Activated CD4-positive, alpha-beta memory T cell treated with anti-CD3 and anti-CD28 coated beads, Interleukin-2, amount 10 ng/mL, durations not matched to agents 7 days and 5 days (primary cell): ENCODE results near the gene DMKN. TPM values are rescaled to one million over a fixed set of nuclear protein-coding genes. Genes with fewer than 3 reads are reported as not detected.

ENCODE experiments used
- CTCF ChIA-PET: fragments of 350-600 bp; sonication (Branson Sonifier 250); formaldehyde crosslinking; loops from one replicate; lab custom pipeline; 2021; ENCODE audit warnings: antibody characterized with exemption, inconsistent platforms; lab: Charles Lee
- POLR2A ChIA-PET: fragments of 350-600 bp; sonication (Branson Sonifier 250); formaldehyde crosslinking; loops from one replicate; lab custom pipeline; 2021; ENCODE audit warnings: antibody characterized with exemption; lab: Charles Lee
- DNase-seq: peaks from one replicate; pipeline ENCODE4 v3.0.0-alpha.2; 2020
- H3K27ac Mint-ChIP-seq: one replicate; pipeline ENCODE4 v1.8.0; 2021; ENCODE audit warnings: mild to moderate bottlenecking, mixed read lengths
- H3K27me3 Mint-ChIP-seq: one replicate; pipeline ENCODE4 v1.8.0; 2021; ENCODE audit warnings: mixed read lengths
- H3K36me3 Mint-ChIP-seq: one replicate; pipeline ENCODE4 v1.8.0; 2021; ENCODE audit warnings: low read depth, mixed read lengths
- H3K4me1 Mint-ChIP-seq: one replicate; pipeline ENCODE4 v1.8.0; 2021; ENCODE audit warnings: mixed read lengths
- H3K4me3 Mint-ChIP-seq: one replicate; pipeline ENCODE4 v1.8.0; 2021; ENCODE audit warnings: mild to moderate bottlenecking, mixed read lengths
- H3K9me3 Mint-ChIP-seq: one replicate; pipeline ENCODE4 v1.8.0; 2021; ENCODE audit warnings: mixed read lengths
- total RNA-seq, 2 experiments: library from RNA; stranded (reverse); gene quantifications; one replicate each; pipeline ENCODE4 v1.2.3, GENCODE V29; 2021

DMKN gene
- total RNA-seq, 2 experiments from 2014 or later = not detected

- no peaks in the 10 kb centered on the region for H3K36me3 Mint-ChIP-seq
- POLR2A ChIA-PET = interaction anchor here (0.8 kb wide), 1 partner anchor 11 kb away, joined by 3 read pairs; no protein-coding TSS in a partner anchor
- peaks cover 8% of the 10 kb centered on the region for H3K4me1 Mint-ChIP-seq
- no peaks in the 10 kb centered on the region for H3K9me3 Mint-ChIP-seq
- H3K4me3 Mint-ChIP-seq = no peak overlapping the region
- H3K27me3 Mint-ChIP-seq = peaks cover 36% of the 10 kb centered on the region
- CTCF ChIA-PET = interaction anchor here (3.2 kb wide), 1 partner anchor 8 kb away, joined by 18 read pairs; no protein-coding TSS in a partner anchor
- no peak for DNase-seq
- H3K27ac Mint-ChIP-seq = no peak overlapping the region
Measured at GRCh38 chr19:35556025-35556590, 42.7 kb upstream of the DMKN start.

DNA sequence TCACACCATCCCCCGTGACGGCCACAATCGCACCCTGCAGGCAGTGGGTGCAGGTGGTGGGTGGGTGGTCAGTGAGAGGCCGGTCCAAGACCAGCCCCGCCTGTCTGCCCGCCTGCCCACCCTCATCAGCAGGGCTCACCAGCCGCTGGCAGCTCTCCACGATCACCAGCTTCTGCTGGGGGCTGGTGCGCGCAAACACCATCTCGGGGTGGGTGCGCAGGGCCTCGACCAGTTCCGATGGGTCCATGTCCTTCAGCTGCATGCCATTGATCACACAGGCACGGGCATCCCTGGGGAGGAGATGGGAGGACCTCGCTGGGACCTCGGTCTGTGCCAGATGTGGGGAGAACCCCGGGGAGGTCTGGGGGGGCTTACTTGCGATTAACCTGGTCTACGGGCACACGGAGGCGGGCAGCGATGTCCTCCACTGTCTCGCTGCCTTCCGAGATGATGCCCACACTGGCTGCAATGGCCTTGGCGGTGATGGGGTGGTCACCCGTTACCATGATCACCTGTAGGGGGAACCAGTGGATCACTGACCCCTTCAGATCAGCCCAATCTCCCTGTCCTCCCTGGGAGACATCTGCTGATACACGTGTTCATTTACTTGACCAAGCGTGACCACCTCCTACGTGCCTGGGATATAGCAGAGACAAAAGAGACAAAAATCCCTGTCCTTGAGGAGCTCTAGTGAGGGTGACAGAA, 42.0 kb upstream of the DMKN start:
- no peak for DNase-seq
- H3K27ac Mint-ChIP-seq = no peak overlapping the region
- peaks cover 8% of the 10 kb centered on the region for H3K4me1 Mint-ChIP-seq
- CTCF ChIA-PET = interaction anchor here (3.2 kb wide), 1 partner anchor 8 kb away, joined by 18 read pairs; no protein-coding TSS in a partner anchor
- no peak overlapping the region for H3K4me3 Mint-ChIP-seq
- peaks cover 31% of the 10 kb centered on the region for H3K27me3 Mint-ChIP-seq
- no peaks in the 10 kb centered on the region for H3K9me3 Mint-ChIP-seq
- POLR2A ChIA-PET = interaction anchor here (0.8 kb wide), 1 partner anchor 11 kb away, joined by 3 read pairs; no protein-coding TSS in a partner anchor
- no peaks in the 10 kb centered on the region for H3K36me3 Mint-ChIP-seq

- Mint-ChIP-seq H3K4me1 (peaks cover 11% of the 10 kb centered on the region), H3K36me3 (peaks cover 2% of the 10 kb centered on the region), H3K9me3 (no peaks in the 10 kb centered on the region), H3K27me3 (peaks cover 21% of the 10 kb centered on the region), H3K27ac (no peak overlapping the region), H3K4me3 (no peak overlapping the region)
- CTCF ChIA-PET = no interaction called here
- POLR2A ChIA-PET = no interaction called here
- no peak for DNase-seq
Measured at GRCh38 chr19:35554076-35554475, 40.6 kb upstream of the DMKN start.

GRCh38 chr19:35553385-35554000, 40.0 kb upstream of the DMKN start:
- ChIA-PET POLR2A (no interaction called here), CTCF (no interaction called here)
- no peak overlapping the region for H3K4me3 Mint-ChIP-seq
- H3K27me3 Mint-ChIP-seq = peaks cover 16% of the 10 kb centered on the region
- no peak for DNase-seq
- peaks cover 10% of the 10 kb centered on the region for H3K4me1 Mint-ChIP-seq
- no peak overlapping the region for H3K27ac Mint-ChIP-seq
- H3K36me3 Mint-ChIP-seq = peaks cover 3% of the 10 kb centered on the region
- no peaks in the 10 kb centered on the region for H3K9me3 Mint-ChIP-seq

DNA sequence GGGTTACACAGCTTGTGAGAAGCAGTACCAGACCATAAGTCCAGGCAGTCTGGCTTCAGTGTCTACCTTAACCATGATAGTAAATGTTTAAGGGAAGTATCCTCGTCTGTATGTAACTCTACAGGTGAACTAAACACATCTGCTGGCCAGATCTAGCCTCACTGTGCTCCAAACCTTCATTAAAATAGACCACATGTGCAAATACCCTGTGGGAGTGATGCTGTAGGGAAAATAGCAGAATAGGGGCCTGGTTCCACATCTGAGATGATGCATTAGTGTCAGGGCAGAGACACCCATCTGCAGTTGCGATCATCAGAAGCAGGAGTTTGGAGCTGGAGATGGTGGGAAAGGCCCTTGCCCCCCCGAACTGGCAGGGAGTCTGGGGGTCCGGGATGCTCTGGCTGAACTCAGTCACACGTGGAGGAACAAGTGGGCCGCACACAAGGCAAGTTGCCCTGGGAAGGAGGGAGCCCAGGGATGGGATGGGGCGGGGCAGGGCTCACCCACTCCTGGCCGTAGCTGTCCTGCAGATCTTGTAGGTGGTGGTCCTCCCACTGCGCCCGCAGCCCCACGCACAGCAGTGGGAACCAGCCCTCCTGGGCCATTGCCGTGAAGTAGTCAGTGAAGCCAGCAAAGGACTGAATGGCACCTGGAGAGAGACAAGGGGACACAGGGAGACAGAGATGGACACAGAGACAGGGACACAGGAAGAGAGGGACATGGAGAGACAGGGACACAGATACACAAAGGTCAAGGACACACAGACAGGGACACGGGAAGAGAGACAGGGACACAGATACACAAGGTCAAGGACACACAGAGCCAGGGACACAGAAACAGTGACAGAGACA, 39.3 kb upstream of the DMKN start:
- Mint-ChIP-seq H3K36me3 (peaks cover 3% of the 10 kb centered on the region), H3K27me3 (peaks cover 14% of the 10 kb centered on the region), H3K4me3 (no peak overlapping the region), H3K4me1 (peaks cover 8% of the 10 kb centered on the region), H3K27ac (no peak overlapping the region), H3K9me3 (no peaks in the 10 kb centered on the region)
- DNase-seq = no peak
- POLR2A ChIA-PET = no interaction called here
- CTCF ChIA-PET = interaction anchor here (1.1 kb wide), 2 partner anchors 15 to 40 kb away, joined by 3 to 4 read pairs; no protein-coding TSS in a partner anchor

DNA sequence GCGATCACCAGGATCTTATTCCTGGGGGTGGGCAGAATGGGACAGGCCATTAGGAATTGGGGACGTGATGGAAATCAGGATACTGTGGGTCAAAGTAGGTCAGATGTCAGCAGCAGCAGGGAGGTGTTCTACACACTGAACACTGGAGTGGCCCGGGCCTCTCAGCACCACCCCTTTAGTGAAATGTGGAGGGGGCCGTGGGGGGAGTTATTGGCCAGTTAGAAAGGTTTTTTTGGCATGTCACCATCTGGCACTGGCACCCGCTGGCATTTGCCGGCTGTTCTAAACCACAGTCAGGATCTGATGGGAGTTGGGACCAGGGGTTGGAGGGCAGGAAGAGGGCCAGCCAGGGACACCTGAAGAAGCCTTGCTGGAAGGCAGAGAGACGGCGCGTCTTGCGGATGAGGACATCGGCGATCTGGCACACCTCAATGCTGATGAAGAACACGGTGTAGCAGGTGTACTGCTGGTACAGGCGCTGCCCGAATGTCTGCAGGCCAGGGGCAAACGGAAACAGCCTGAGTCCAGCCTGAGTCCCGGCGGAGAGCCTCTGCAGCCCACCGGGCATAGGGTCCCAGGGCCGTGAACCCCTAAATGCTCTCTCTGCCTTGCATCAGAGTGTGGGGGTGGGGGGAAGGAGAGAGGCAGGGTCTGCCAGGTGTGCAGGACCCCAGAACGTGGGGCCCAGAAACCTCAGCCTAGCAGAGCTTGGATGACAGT, 37.8 kb upstream of the DMKN start:
- no peak for DNase-seq
- Mint-ChIP-seq H3K27me3 (peaks cover 8% of the 10 kb centered on the region), H3K9me3 (no peaks in the 10 kb centered on the region), H3K27ac (no peak overlapping the region), H3K4me1 (peaks cover 18% of the 10 kb centered on the region), H3K36me3 (peaks cover 3% of the 10 kb centered on the region), H3K4me3 (no peak overlapping the region)
- POLR2A ChIA-PET = interaction anchor here (0.6 kb wide), 1 partner anchor 88 kb away, joined by 3 read pairs; no protein-coding TSS in a partner anchor
- CTCF ChIA-PET = interaction anchor here (1.1 kb wide), 1 partner anchor 41 kb away, joined by 3 read pairs; no protein-coding TSS in a partner anchor

GRCh38 chr19:35549879-35550523, 36.6 kb upstream of the DMKN start:
- Mint-ChIP-seq H3K4me1 (peaks cover 21% of the 10 kb centered on the region), H3K36me3 (peaks cover 3% of the 10 kb centered on the region), H3K9me3 (no peaks in the 10 kb centered on the region), H3K27me3 (peaks cover 4% of the 10 kb centered on the region), H3K27ac (no peak overlapping the region), H3K4me3 (no peak overlapping the region)
- DNase-seq = no peak
- ChIA-PET POLR2A (no interaction called here), CTCF (interaction anchor here (1.8 to 2.5 kb wide), 4 partner anchors 52 to 98 kb away, joined by 7 to 13 read pairs (median 10); partner anchors contain the start of gene COX6B1)

- Mint-ChIP-seq H3K4me1 (peaks cover 28% of the 10 kb centered on the region), H3K27me3 (peaks cover 4% of the 10 kb centered on the region), H3K9me3 (no peaks in the 10 kb centered on the region), H3K27ac (no peak overlapping the region), H3K36me3 (peaks cover 3% of the 10 kb centered on the region), H3K4me3 (peak overlapping the region; percentile 8)
- DNase-seq = peak; percentile 65
- ChIA-PET POLR2A (no interaction called here), CTCF (interaction anchor here (0.6 to 3.4 kb wide), 12 partner anchors 8 to 99 kb away, joined by 3 to 18 read pairs (median 7); partner anchors contain the start of genes ATP4A, COX6B1 and HAUS5)
Measured at GRCh38 chr19:35549174-35549788, 35.8 kb upstream of the DMKN start.

- POLR2A ChIA-PET = interaction anchor here (2.6 kb wide), 1 partner anchor 66 kb away, joined by 8 read pairs; the partner anchor contains the start of gene HAUS5
- peaks cover 33% of the 10 kb centered on the region for H3K4me1 Mint-ChIP-seq
- H3K4me3 Mint-ChIP-seq = peak overlapping the region; percentile 87
- CTCF ChIA-PET = interaction anchor here (1.0 to 3.4 kb wide), 2 partner anchors 10 to 36 kb away, joined by 4 to 18 read pairs; no protein-coding TSS in a partner anchor
- peak overlapping the region; percentile 73 for H3K27ac Mint-ChIP-seq
- H3K27me3 Mint-ChIP-seq = no peaks in the 10 kb centered on the region
- H3K9me3 Mint-ChIP-seq = no peaks in the 10 kb centered on the region
- no peak for DNase-seq
- peaks cover 3% of the 10 kb centered on the region for H3K36me3 Mint-ChIP-seq
Measured at GRCh38 chr19:35546532-35546931, 33.1 kb upstream of the DMKN start.

GRCh38 chr19:35545855-35546381, 32.5 kb upstream of the DMKN start:
- DNase-seq = peak; percentile 62
- peaks cover 33% of the 10 kb centered on the region for H3K4me1 Mint-ChIP-seq
- peak overlapping the region; percentile 73 for H3K27ac Mint-ChIP-seq
- H3K36me3 Mint-ChIP-seq = peaks cover 3% of the 10 kb centered on the region
- no peaks in the 10 kb centered on the region for H3K27me3 Mint-ChIP-seq
- CTCF ChIA-PET = interaction anchor here (3.4 kb wide), 1 partner anchor 11 kb away, joined by 18 read pairs; no protein-coding TSS in a partner anchor
- POLR2A ChIA-PET = interaction anchor here (2.6 kb wide), 1 partner anchor 67 kb away, joined by 8 read pairs; the partner anchor contains the start of gene HAUS5
- H3K4me3 Mint-ChIP-seq = peak overlapping the region; percentile 87
- no peaks in the 10 kb centered on the region for H3K9me3 Mint-ChIP-seq
